GM12878 (cell line): ENCODE results near the gene WDTC1. TPM values are rescaled to one million over a fixed set of nuclear protein-coding genes. Genes with fewer than 3 reads are reported as not detected.

Source experiments
- ATAC-seq: fragments of 200-7000 bp; cut with Tn5 transposase; 3 replicates; pipeline ENCODE4 v1.9.1; 2020; ENCODE audit warnings: mild to moderate bottlenecking, moderate library complexity
- BruUV-seq: library from RNA; stranded (reverse); fragments of 400-500 nt; replicated peaks from 2 replicates; lab custom pipeline; 2021; lab: Mats Ljungman, UMichigan
- CTCF ChIA-PET: fragments of 300-600 bp; sonication (Branson Sonifier 250); formaldehyde crosslinking; extraction: SDS; loops from one replicate; lab custom pipeline; 2021; ENCODE audit warnings: inconsistent platforms; lab: Yijun Ruan, JAX
- POLR2A ChIA-PET: fragments of 350-600 bp; formaldehyde crosslinking; extraction: SDS; loops from one replicate; lab custom pipeline; 2021; ENCODE audit warnings: inconsistent platforms; lab: Charles Lee
- RAD21 ChIA-PET: fragments of 300-600 bp; sonication (Branson Sonifier 250); formaldehyde crosslinking; loops from one replicate; lab custom pipeline; 2023; ENCODE audit warnings: antibody characterized with exemption; ENCODE audit not compliant: unreplicated experiment; lab: Charles Lee
- SMC1A ChIA-PET: fragments of 300-600 bp; sonication (Branson Sonifier 250); formaldehyde crosslinking; loops from one replicate; lab custom pipeline; 2023; ENCODE audit not compliant: unreplicated experiment, uncharacterized antibody; lab: Charles Lee
- DNase-seq: peaks from one replicate; pipeline ENCODE4 v3.0.0-alpha.2; 2011; ENCODE audit warnings: low read depth, low spot score
- FAIRE-seq: peaks from 3 replicates; lab custom pipeline; 2011; peaks lifted over from hg19 to GRCh38; lab: Jason Lieb, UNC
- H2AFZ ChIP-seq: 2 replicates; pipeline ENCODE4 v1.6.0; 2011; ENCODE audit warnings: low read depth, low read length, control low read depth; ENCODE audit not compliant: control insufficient read depth
- H3K27ac ChIP-seq: 2 replicates; pipeline ENCODE4 v1.5.1; 2011; ENCODE audit warnings: control low read depth; ENCODE audit not compliant: control insufficient read depth, insufficient read depth
- H3K27me3 ChIP-seq, 2 experiments: replicated peaks in 1 of 2; 2 replicates each; pipeline versions ENCODE4 v1.6.0 to v1.6.1; 2011; ENCODE audit warnings: low read length in 1 of 2; ENCODE audit not compliant: control insufficient read depth in 2 of 2, insufficient read depth in 2 of 2
- H3K36me3 ChIP-seq, 2 experiments: 2 replicates each; pipeline ENCODE4 v1.5.1; 2011; ENCODE audit warnings: low read length in 1 of 2; ENCODE audit not compliant: control insufficient read depth in 2 of 2, insufficient read depth in 2 of 2
- H3K4me1 ChIP-seq: 2 replicates; pipeline ENCODE4 v1.6.1; 2011; ENCODE audit warnings: mild to moderate bottlenecking, low read length, moderate library complexity, mixed read lengths; ENCODE audit not compliant: control insufficient read depth, insufficient read depth
- H3K4me2 ChIP-seq: 2 replicates; pipeline ENCODE4 v1.6.0; 2011; ENCODE audit warnings: control low read depth; ENCODE audit not compliant: control insufficient read depth, insufficient read depth
- H3K4me3 ChIP-seq: fragments of 200-600 bp; sonication (generic); 2 replicates; pipeline ENCODE4 v1.5.1; 2016
- H3K79me2 ChIP-seq: 2 replicates; pipeline ENCODE4 v1.6.0; 2011; ENCODE audit warnings: low read length; ENCODE audit not compliant: control insufficient read depth, insufficient read depth
- H3K9ac ChIP-seq: 2 replicates; pipeline ENCODE4 v1.8.0; 2011; ENCODE audit warnings: low read length, control low read depth, mixed read lengths; ENCODE audit not compliant: control insufficient read depth, insufficient read depth
- H3K9me3 ChIP-seq: replicated peaks from 3 replicates; pipeline ENCODE4 v1.5.1; 2011; ENCODE audit warnings: mild to moderate bottlenecking, low read length; ENCODE audit not compliant: control insufficient read depth, insufficient read depth
- H4K20me1 ChIP-seq: 2 replicates; pipeline ENCODE4 v1.6.0; 2011; ENCODE audit not compliant: control insufficient read depth, insufficient read depth
- ASH2L ChIP-seq: fragments of 300-600, 200-600 bp; sonication (generic); IDR thresholded peaks from 2 replicates; pipeline ENCODE4 v1.6.1; 2017; ENCODE audit warnings: low read depth, mild to moderate bottlenecking, borderline replicate concordance
- BRCA1 ChIP-seq: IDR thresholded peaks from 2 replicates; pipeline ENCODE4 v1.6.1; 2011; ENCODE audit warnings: low read depth, low read length, improper control_type of control experiment
- HCFC1 ChIP-seq: fragments of 150-350 bp; IDR thresholded peaks from 2 replicates; pipeline ENCODE4 v1.6.1; 2014; ENCODE audit warnings: low read length
- IRF3 ChIP-seq: fragments of 450-650 bp; IDR thresholded peaks from 2 replicates; pipeline ENCODE4 v1.6.1; 2014; ENCODE audit warnings: mild to moderate bottlenecking
- IRF4 ChIP-seq: IDR thresholded peaks from 2 replicates; pipeline ENCODE4 v1.6.1; 2011; ENCODE audit warnings: low read depth, low read length
- JUND ChIP-seq: IDR thresholded peaks from 2 replicates; pipeline ENCODE4 v1.6.1; 2012; ENCODE audit warnings: low read depth, mild to moderate bottlenecking, low read length, improper control_type of control experiment, moderate library complexity
- MTA2 ChIP-seq: fragments of 450-650 bp; IDR thresholded peaks from 2 replicates; pipeline ENCODE4 v1.6.1; 2016; ENCODE audit warnings: low read depth, mild to moderate bottlenecking, moderate library complexity
- MXI1 ChIP-seq: fragments of 150-350 bp; IDR thresholded peaks from 2 replicates; pipeline ENCODE4 v1.6.1; 2011; ENCODE audit warnings: low read depth, mild to moderate bottlenecking, inconsistent platforms, low read length, improper control_type of control experiment
- NFIC ChIP-seq: IDR thresholded peaks from 2 replicates; pipeline ENCODE4 v1.6.1; 2012; ENCODE audit warnings: low read depth, mild to moderate bottlenecking, inconsistent platforms, low read length, moderate library complexity
- NFYA ChIP-seq: IDR thresholded peaks from 2 replicates; pipeline ENCODE4 v1.6.1; 2011; ENCODE audit warnings: low read depth, mild to moderate bottlenecking, low read length, improper control_type of control experiment, borderline replicate concordance
- PBX3 ChIP-seq: IDR thresholded peaks from 2 replicates; pipeline ENCODE4 v1.6.1; 2011; ENCODE audit warnings: mild to moderate bottlenecking, low read depth, low read length, moderate library complexity; ENCODE audit not compliant: insufficient replicate concordance
- POU2F2 ChIP-seq: IDR thresholded peaks from 3 replicates; pipeline ENCODE4 v1.6.1; 2011; ENCODE audit warnings: low read depth, mild to moderate bottlenecking, low read length, borderline replicate concordance
- SIX5 ChIP-seq: IDR thresholded peaks from 2 replicates; pipeline ENCODE4 v1.6.1; 2011; ENCODE audit warnings: mild to moderate bottlenecking, low read depth, low read length, moderate library complexity; ENCODE audit not compliant: severe bottlenecking
- STAT3 ChIP-seq: IDR thresholded peaks from 2 replicates; pipeline ENCODE4 v1.6.1; 2011; ENCODE audit warnings: low read depth, low read length, improper control_type of control experiment
- ZNF592 ChIP-seq: fragments of 450-650 bp; IDR thresholded peaks from 2 replicates; pipeline ENCODE4 v1.6.1; 2017; ENCODE audit warnings: mild to moderate bottlenecking, moderate library complexity
- WGBS: methylation state at CpG from one replicate; pipeline ENCODE4 v1.1.6; 2016; ENCODE audit warnings: low lambda C conversion rate; ENCODE audit not compliant: insufficient replicate concordance, insufficient coverage; ENCODE audit errors: missing lambda C conversion rate; 5-methylcytosine and 5-hydroxymethylcytosine counted together
- in situ Hi-C: fragments of 300-500 bp; cut with MboI; formaldehyde crosslinking; loops from 9 replicates; pipeline ENCODE4 v1.14.3; 2018; ENCODE audit warnings: mixed read lengths
- intact Hi-C: fragments of 100-400 bp; cut with micrococcal nuclease; formaldehyde crosslinking; loops from one replicate; pipeline ENCODE4 v1.14.2; 2022; ENCODE audit not compliant: unreplicated experiment
- polyA plus RNA-seq, 11 experiments: library from polyadenylated mRNA; depleted of rRNA in 4 of 11; unstranded in 6 of 11; stranded (reverse) in 5 of 11; fragments of >200 nt; fragmentation: Nextera tagmentation in 4 of 11; fragmentation: Illumina TruSeq in 1 of 11; extraction: Ambion mirVana in 4 of 11; extraction: Trizol in 1 of 11; gene quantifications; 1 replicate in 1 of 11; 2 replicates in 10 of 11; pipeline versions ENCODE4 v1.2.1 to v1.2.3, GENCODE V29; 2011 to 2016; ENCODE audit warnings: inconsistent platforms in 2 of 11, missing spikeins in 2 of 11, low read depth in 1 of 11
- total RNA-seq, 4 experiments: library from RNA; depleted of rRNA in 3 of 4; stranded (reverse); fragments of >200 nt in 3 of 4; fragmentation: Illumina TruSeq in 1 of 4; extraction: Trizol in 1 of 4; gene quantifications; 2 replicates each; pipeline versions ENCODE4 v1.2.1 to v1.2.3, GENCODE V29; 2013 to 2021

WDTC1 gene
- total and polyA plus RNA-seq, 10 of the 15 experiments (the other 5 are each of a cell fraction or from before 2014, with no cell fraction given): 0.21 to 28.7 (median 7.6) TPM

GRCh38 chr1:27285274-27285660, 50.8 kb downstream of the WDTC1 start:
- DNase-seq (no peak), ATAC-seq (no peak), FAIRE-seq (no peak)
- Histone ChIP-seq H3K4me3 (no peak overlapping the region), H3K27me3 (no peaks in the 10 kb centered on the region), H3K9me3 (no peaks in the 10 kb centered on the region), H4K20me1 (no peaks in the 10 kb centered on the region), H3K36me3 (peaks cover 0 to 14% of the 10 kb centered on the region in 2 experiments; a peak in 3 of 4 replicates), H3K4me2 (no peak overlapping the region), H3K4me1 (no peaks in the 10 kb centered on the region), H3K27ac (no peak overlapping the region), H2AFZ (no peak overlapping the region), H3K9ac (no peak overlapping the region), H3K79me2 (no peaks in the 10 kb centered on the region)
- WGBS: 0% methylated on average over 1 of the region's 2 CpGs
- POLR2A ChIA-PET: interaction anchor here (0.5 to 1.1 kb wide), 3 partner anchors 12 to 185 kb away, joined by 3 to 7 read pairs (median 4); no protein-coding TSS in a partner anchor
- in situ Hi-C loops (no loop called here), intact Hi-C loops (loop anchor here (2.0 kb wide), 1 partner anchor 240 kb away; no protein-coding TSS in a partner anchor)
- BruUV-seq: no TSS peak
- SMC1A ChIA-PET: interaction anchor here (0.6 to 5.1 kb wide), 6 partner anchors 11 to 173 kb away, joined by 3 to 66 read pairs (median 4); no protein-coding TSS in a partner anchor
- RAD21 ChIA-PET: interaction anchor here (0.7 to 1.8 kb wide), 7 partner anchors 11 to 186 kb away, joined by 3 to 11 read pairs (median 4); partner anchors contain the start of gene SLC9A1
- CTCF ChIA-PET: interaction anchor here (0.7 to 7.6 kb wide), 11 partner anchors 12 to 239 kb away, joined by 3 to 150 read pairs (median 6); no protein-coding TSS in a partner anchor
- TF ChIP-seq PBX3: no peak
- no peak for TF ChIP-seq JUND
- TF ChIP-seq ZNF592: no peak
- no peak for TF ChIP-seq STAT3
- no peak for TF ChIP-seq BRCA1
- TF ChIP-seq NFIC: no peak
- TF ChIP-seq NFYA: no peak
- no peak for TF ChIP-seq SIX5
- TF ChIP-seq IRF4: no peak
- TF ChIP-seq ASH2L: no peak
- TF ChIP-seq MTA2: no peak
- TF ChIP-seq POU2F2: no peak
- no peak for TF ChIP-seq IRF3
- TF ChIP-seq MXI1: no peak
- no peak for TF ChIP-seq HCFC1
